Esophagus muscularis mucosa (tissue), 4 donors: ENCODE results near the gene CABLES1.

Experiments
- EP300 ChIP-seq: sonication (generic); formaldehyde crosslinking; IDR thresholded peaks from one replicate; pipeline ENCODE4 v1.6.1; 2017; ENCODE audit warnings: antibody characterized with exemption
- POLR2A ChIP-seq: fragments of 450-650 bp; IDR thresholded peaks from one replicate; pipeline ENCODE4 v1.6.1; 2017; ENCODE audit warnings: antibody characterized with exemption, moderate library complexity, mild to moderate bottlenecking, low read depth
- POLR2AphosphoS5 ChIP-seq, 2 donors: sonication (generic); formaldehyde crosslinking; IDR thresholded peaks; one replicate each; pipeline ENCODE4 v1.6.1; 2017; ENCODE audit warnings: antibody characterized with exemption in 2 of 2
- TF ChIP-seq, protein P1 (sequence below), 3 experiments: fragments of 200-600 bp in 2 of 3; fragments of 450-650 bp in 1 of 3; sonication (generic) in 2 of 3; IDR thresholded peaks; one replicate each; pipeline ENCODE4 v1.5.1; 2017 to 2019; ENCODE audit warnings: antibody characterized with exemption in 3 of 3, mild to moderate bottlenecking in 2 of 3, moderate library complexity in 1 of 3

DNA sequence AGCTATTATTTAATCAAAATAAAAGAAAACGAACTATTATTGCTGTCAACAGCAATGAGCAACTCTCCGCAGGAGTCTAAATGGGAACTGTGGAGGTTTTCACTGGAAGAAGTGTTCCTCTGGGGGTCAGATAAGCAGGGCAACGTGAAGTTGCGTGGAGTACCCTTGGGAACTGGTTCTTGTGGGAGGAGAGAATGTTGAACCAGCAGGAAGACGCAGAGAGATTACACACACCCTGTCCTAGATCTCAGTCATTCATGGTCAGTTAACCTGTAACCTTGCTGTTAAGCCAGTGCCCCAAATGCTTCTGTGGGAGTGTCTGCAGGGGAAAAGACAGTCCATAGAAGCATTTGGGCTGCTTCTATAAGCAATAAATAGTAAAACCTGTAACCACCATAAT is 20.4 kb upstream of the CABLES1 start:
- TF ChIP-seq, protein P1, sequence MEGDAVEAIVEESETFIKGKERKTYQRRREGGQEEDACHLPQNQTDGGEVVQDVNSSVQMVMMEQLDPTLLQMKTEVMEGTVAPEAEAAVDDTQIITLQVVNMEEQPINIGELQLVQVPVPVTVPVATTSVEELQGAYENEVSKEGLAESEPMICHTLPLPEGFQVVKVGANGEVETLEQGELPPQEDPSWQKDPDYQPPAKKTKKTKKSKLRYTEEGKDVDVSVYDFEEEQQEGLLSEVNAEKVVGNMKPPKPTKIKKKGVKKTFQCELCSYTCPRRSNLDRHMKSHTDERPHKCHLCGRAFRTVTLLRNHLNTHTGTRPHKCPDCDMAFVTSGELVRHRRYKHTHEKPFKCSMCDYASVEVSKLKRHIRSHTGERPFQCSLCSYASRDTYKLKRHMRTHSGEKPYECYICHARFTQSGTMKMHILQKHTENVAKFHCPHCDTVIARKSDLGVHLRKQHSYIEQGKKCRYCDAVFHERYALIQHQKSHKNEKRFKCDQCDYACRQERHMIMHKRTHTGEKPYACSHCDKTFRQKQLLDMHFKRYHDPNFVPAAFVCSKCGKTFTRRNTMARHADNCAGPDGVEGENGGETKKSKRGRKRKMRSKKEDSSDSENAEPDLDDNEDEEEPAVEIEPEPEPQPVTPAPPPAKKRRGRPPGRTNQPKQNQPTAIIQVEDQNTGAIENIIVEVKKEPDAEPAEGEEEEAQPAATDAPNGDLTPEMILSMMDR (IDR thresholded peaks at IDR 0.05): no peak
- TF ChIP-seq POLR2AphosphoS5 (IDR thresholded peaks at IDR 0.05) (no peak), EP300 (no peak), POLR2A (no peak)
